ENCODE measurements around the gene FNDC8.
"Not testable (repeated sequence)": the region's sequence is repeated elsewhere in the genome, so short reads cannot be mapped to it uniquely, and the experiment has no call there.

The FNDC8 gene

GRCh38 chr17:35121315-35121714, at the start of gene FNDC8:
Gene FNDC8 (plus strand): TSS chr17:35121615. CDS start chr17:35121694, 79 bp downstream.
- DNase-seq: no peak

- no peak for DNase-seq
These were observed 48.1 kb upstream of the FNDC8 start for GRCh38 chr17:35073183-35073790.

GRCh38 chr17:35073991-35074627, 47.3 kb upstream of the FNDC8 start:
- DNase-seq: no peak

GRCh38 chr17:35074711-35075707, 46.4 kb upstream of the FNDC8 start:
- DNase-seq: no peak

- no peak for DNase-seq
These were observed 44.5 kb upstream of the FNDC8 start for GRCh38 chr17:35076874-35077273.

GRCh38 chr17:35079547-35080423, 41.6 kb upstream of the FNDC8 start:
- DNase-seq: no peak

- DNase-seq: no peak
These were observed 40.9 kb upstream of the FNDC8 start for GRCh38 chr17:35080536-35080935.

- no peak for DNase-seq
These were observed 39.8 kb upstream of the FNDC8 start for GRCh38 chr17:35081638-35082037.

- DNase-seq: no peak
These were observed 39.2 kb upstream of the FNDC8 start for GRCh38 chr17:35082073-35082657.

- DNase-seq: no peak
These were observed 38.3 kb upstream of the FNDC8 start for GRCh38 chr17:35083071-35083470.

GRCh38 chr17:35084987-35085386, 36.4 kb upstream of the FNDC8 start:
- DNase-seq: no peak

- no peak for DNase-seq
These were observed 35.3 kb upstream of the FNDC8 start for GRCh38 chr17:35086164-35086563.

- DNase-seq: no peak
These were observed 34.4 kb upstream of the FNDC8 start for GRCh38 chr17:35086931-35087573.

GRCh38 chr17:35087731-35088355, 33.6 kb upstream of the FNDC8 start:
- peak; percentile 20 for DNase-seq

- DNase-seq: peak; percentile 10
These were observed 33.0 kb upstream of the FNDC8 start for GRCh38 chr17:35088356-35088880.

GRCh38 chr17:35088881-35089585, 32.4 kb upstream of the FNDC8 start:
- peak; percentile 88 for DNase-seq

GRCh38 chr17:35089586-35090296, 31.7 kb upstream of the FNDC8 start:
- peak; percentile 47 for DNase-seq

- DNase-seq: not testable (repeated sequence)
These were observed 30.7 kb upstream of the FNDC8 start for GRCh38 chr17:35090707-35091106.

- no peak for DNase-seq
These were observed 26.5 kb upstream of the FNDC8 start for GRCh38 chr17:35094902-35095301.
